Esophagus muscularis mucosa (tissue), 4 donors: Measurements from ENCODE around the gene NALCN.

ENCODE experiments used
- EP300 ChIP-seq: sonication (generic); formaldehyde crosslinking; IDR thresholded peaks from one replicate; pipeline ENCODE4 v1.6.1; 2017; ENCODE audit warnings: antibody characterized with exemption
- POLR2A ChIP-seq: fragments of 450-650 bp; IDR thresholded peaks from one replicate; pipeline ENCODE4 v1.6.1; 2017; ENCODE audit warnings: antibody characterized with exemption, moderate library complexity, mild to moderate bottlenecking, low read depth
- POLR2AphosphoS5 ChIP-seq, 2 donors: sonication (generic); formaldehyde crosslinking; IDR thresholded peaks; one replicate each; pipeline ENCODE4 v1.6.1; 2017; ENCODE audit warnings: antibody characterized with exemption in 2 of 2
- TF ChIP-seq, protein P1 (sequence below), 3 experiments: fragments of 200-600 bp in 2 of 3; fragments of 450-650 bp in 1 of 3; sonication (generic) in 2 of 3; IDR thresholded peaks; one replicate each; pipeline ENCODE4 v1.5.1; 2017 to 2019; ENCODE audit warnings: antibody characterized with exemption in 3 of 3, mild to moderate bottlenecking in 2 of 3, moderate library complexity in 1 of 3

DNA sequence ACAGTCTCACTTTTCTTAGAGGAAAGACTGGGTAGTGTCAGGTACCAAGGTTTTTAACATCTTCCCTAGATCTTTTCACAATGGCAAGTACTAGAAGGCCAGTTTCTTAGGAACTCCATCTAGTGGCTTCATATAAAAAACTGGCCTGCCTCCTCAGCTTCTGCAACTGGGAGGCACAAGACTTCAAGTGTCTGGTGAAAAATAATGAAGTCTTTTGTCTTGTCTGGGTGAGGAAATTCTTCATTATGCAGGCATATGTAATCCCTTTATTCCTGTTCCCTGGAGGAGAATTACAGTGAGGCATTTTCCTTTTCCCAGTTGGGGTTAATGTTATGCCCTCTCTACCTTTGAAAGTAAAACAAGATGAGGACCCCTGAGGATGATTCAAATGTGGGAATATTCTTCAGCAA is 300.5 kb downstream of the NALCN start:
- TF ChIP-seq, protein P1, sequence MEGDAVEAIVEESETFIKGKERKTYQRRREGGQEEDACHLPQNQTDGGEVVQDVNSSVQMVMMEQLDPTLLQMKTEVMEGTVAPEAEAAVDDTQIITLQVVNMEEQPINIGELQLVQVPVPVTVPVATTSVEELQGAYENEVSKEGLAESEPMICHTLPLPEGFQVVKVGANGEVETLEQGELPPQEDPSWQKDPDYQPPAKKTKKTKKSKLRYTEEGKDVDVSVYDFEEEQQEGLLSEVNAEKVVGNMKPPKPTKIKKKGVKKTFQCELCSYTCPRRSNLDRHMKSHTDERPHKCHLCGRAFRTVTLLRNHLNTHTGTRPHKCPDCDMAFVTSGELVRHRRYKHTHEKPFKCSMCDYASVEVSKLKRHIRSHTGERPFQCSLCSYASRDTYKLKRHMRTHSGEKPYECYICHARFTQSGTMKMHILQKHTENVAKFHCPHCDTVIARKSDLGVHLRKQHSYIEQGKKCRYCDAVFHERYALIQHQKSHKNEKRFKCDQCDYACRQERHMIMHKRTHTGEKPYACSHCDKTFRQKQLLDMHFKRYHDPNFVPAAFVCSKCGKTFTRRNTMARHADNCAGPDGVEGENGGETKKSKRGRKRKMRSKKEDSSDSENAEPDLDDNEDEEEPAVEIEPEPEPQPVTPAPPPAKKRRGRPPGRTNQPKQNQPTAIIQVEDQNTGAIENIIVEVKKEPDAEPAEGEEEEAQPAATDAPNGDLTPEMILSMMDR (IDR thresholded peaks at IDR 0.05) = no peak
- TF ChIP-seq EP300 (no peak), POLR2A (no peak), POLR2AphosphoS5 (IDR thresholded peaks at IDR 0.05) (no peak)
